MM.1S (cell line): ENCODE measurements around the gene SBDS.
"Not testable (repeated sequence)": the region's sequence is repeated elsewhere in the genome, so short reads cannot be mapped to it uniquely, and the experiment has no call there.

Experiments used
- CTCF ChIP-seq: fragments of 300-600 bp; sonication (generic); IDR thresholded peaks from 2 replicates; pipeline ENCODE4 v1.5.1; 2016; ENCODE audit warnings: antibody characterized with exemption, low read length, mixed read lengths
- EZH2 ChIP-seq: fragments of 300-600 bp; sonication (generic); optimal IDR thresholded peaks from 2 replicates; pipeline ENCODE3; 2017; ENCODE audit warnings: low read depth, mild to moderate bottlenecking, antibody characterized with exemption, low read length, mixed read lengths

GRCh38 chr7:67036432-67037395 lies 41.3 kb upstream of the SBDS start:
- TF ChIP-seq CTCF, EZH2: not testable (repeated sequence)
